MM.1S (cell line): ENCODE data around the gene LHPP.

Source experiments
- DNase-seq: peaks from one replicate; pipeline ENCODE4 v3.0.0-alpha.2; 2015
- H2AFZ ChIP-seq: fragments of 300-600 bp; sonication (generic); 2 replicates; pipeline ENCODE4 v1.6.0; 2016; ENCODE audit warnings: antibody characterized with exemption, low read length
- H3F3A ChIP-seq: fragments of 300-600 bp; sonication (generic); 2 replicates; pipeline ENCODE4 v1.6.1; 2016; ENCODE audit warnings: mild to moderate bottlenecking, antibody characterized with exemption, low read length, moderate library complexity, mixed read lengths; ENCODE audit not compliant: insufficient read depth
- H3K27ac ChIP-seq: fragments of 300-600 bp; sonication (generic); 2 replicates; pipeline ENCODE4 v1.5.1; 2016; ENCODE audit warnings: mild to moderate bottlenecking, low read length
- H3K27me3 ChIP-seq: fragments of 300-600 bp; sonication (generic); replicated peaks from 2 replicates; pipeline ENCODE4 v1.6.0; 2016; ENCODE audit warnings: low read length; ENCODE audit not compliant: insufficient read depth
- H3K36me3 ChIP-seq: fragments of 300-600 bp; sonication (generic); replicated peaks from 2 replicates; pipeline ENCODE4 v1.6.1; 2016; ENCODE audit warnings: mild to moderate bottlenecking, low read length, mixed read lengths; ENCODE audit not compliant: insufficient read depth
- H3K4me1 ChIP-seq: fragments of 300-600 bp; sonication (generic); 2 replicates; pipeline ENCODE4 v1.6.1; 2016; ENCODE audit warnings: low read length, mixed read lengths
- H3K4me2 ChIP-seq: fragments of 300-600 bp; sonication (generic); 2 replicates; pipeline ENCODE4 v1.6.0; 2016; ENCODE audit warnings: low read depth, low read length
- H3K4me3 ChIP-seq: fragments of 300-600 bp; sonication (generic); 2 replicates; pipeline ENCODE4 v1.5.1; 2016; ENCODE audit warnings: low read length, mixed read lengths
- H3K79me2 ChIP-seq: fragments of 300-600 bp; sonication (generic); 2 replicates; pipeline ENCODE4 v1.6.1; 2016; ENCODE audit warnings: mixed run types, low read length, mixed read lengths
- H3K9ac ChIP-seq: fragments of 300-600 bp; sonication (generic); 2 replicates; pipeline ENCODE4 v1.6.1; 2016; ENCODE audit warnings: low read length, mixed read lengths
- H3K9me2 ChIP-seq: fragments of 300-600 bp; sonication (generic); replicated peaks from 2 replicates; pipeline ENCODE4 v1.6.1; 2016; ENCODE audit warnings: mild to moderate bottlenecking, low read length, mixed read lengths; ENCODE audit not compliant: insufficient read depth
- H3K9me3 ChIP-seq: fragments of 300-600 bp; sonication (generic); replicated peaks from 2 replicates; pipeline ENCODE4 v1.6.1; 2016; ENCODE audit warnings: mild to moderate bottlenecking, low read length, mixed read lengths; ENCODE audit not compliant: insufficient read depth
- H4K20me1 ChIP-seq: fragments of 300-600 bp; sonication (generic); 2 replicates; pipeline ENCODE4 v1.6.1; 2016; ENCODE audit warnings: mild to moderate bottlenecking, low read length, moderate library complexity, mixed read lengths; ENCODE audit not compliant: insufficient read depth
- CTCF ChIP-seq: fragments of 300-600 bp; sonication (generic); IDR thresholded peaks from 2 replicates; pipeline ENCODE4 v1.5.1; 2016; ENCODE audit warnings: antibody characterized with exemption, low read length, mixed read lengths
- EZH2 ChIP-seq: fragments of 300-600 bp; sonication (generic); optimal IDR thresholded peaks from 2 replicates; pipeline ENCODE3; 2017; ENCODE audit warnings: low read depth, mild to moderate bottlenecking, antibody characterized with exemption, low read length, mixed read lengths
- EZH2phosphoT487 ChIP-seq: fragments of 300-600 bp; sonication (generic); IDR thresholded peaks from 2 replicates; pipeline ENCODE4 v1.6.1; 2018; ENCODE audit warnings: antibody characterized with exemption, low read length

The LHPP gene

DNA sequence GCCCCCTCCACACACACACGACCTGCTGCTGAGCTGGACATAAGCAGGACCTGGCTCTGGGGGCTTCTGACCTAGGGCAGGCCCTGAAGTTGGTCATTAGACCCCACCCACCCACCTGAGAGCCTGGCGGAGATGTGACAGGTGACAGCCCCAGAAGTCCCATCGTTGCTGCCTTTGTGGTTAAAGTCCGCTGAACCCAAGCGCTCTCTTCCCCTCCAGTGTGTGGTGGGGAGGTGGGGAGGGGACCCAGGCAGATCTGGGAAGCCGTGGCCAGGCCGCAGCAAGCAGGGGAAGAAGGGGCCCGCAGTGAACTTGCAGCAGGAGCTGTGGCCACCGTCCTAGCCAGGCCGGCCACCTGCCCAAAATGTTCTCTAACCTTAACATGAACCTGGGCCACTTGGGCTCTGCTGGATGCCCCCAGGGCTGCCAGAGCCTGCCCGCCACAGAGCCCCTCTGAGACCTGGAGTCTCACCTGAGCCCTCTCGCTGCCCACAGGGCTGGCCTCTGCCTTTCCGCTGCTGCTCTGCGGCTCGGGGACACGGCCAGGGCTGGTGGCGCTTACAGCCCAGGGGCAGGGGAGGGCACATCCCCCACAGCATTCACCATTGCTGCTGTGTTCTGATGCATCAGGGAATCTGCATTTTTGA lies 65.1 kb downstream of the LHPP start:
- H3K9ac ChIP-seq: no peak overlapping the region
- no peaks in the 10 kb centered on the region for H3K9me3 ChIP-seq
- no peaks in the 10 kb centered on the region for H3K9me2 ChIP-seq
- no peaks in the 10 kb centered on the region for H3K27me3 ChIP-seq
- H3K4me1 ChIP-seq: peaks cover 8% of the 10 kb centered on the region
- no peak overlapping the region for H3K4me3 ChIP-seq
- H3K4me2 ChIP-seq: no peak overlapping the region
- TF ChIP-seq EZH2 (no peak), CTCF (no peak), EZH2phosphoT487 (no peak)
- no peaks in the 10 kb centered on the region for H3K36me3 ChIP-seq
- H3K27ac ChIP-seq: no peak overlapping the region
- H3F3A ChIP-seq: no peaks in the 10 kb centered on the region
- no peak overlapping the region for H2AFZ ChIP-seq
- H4K20me1 ChIP-seq: no peaks in the 10 kb centered on the region
- no peak for DNase-seq
- H3K79me2 ChIP-seq: no peaks in the 10 kb centered on the region

GRCh38 chr10:124527874-124528395 lies 66.3 kb downstream of the LHPP start:
- TF ChIP-seq CTCF (no peak), EZH2 (no peak), EZH2phosphoT487 (no peak)
- Histone ChIP-seq H3K9me2 (no peaks in the 10 kb centered on the region), H3K4me1 (peaks cover 8% of the 10 kb centered on the region), H3K9me3 (no peaks in the 10 kb centered on the region), H3K9ac (no peak overlapping the region), H3K27me3 (no peaks in the 10 kb centered on the region), H2AFZ (no peak overlapping the region), H3K36me3 (no peaks in the 10 kb centered on the region), H4K20me1 (no peaks in the 10 kb centered on the region), H3K4me2 (no peak overlapping the region), H3K27ac (no peak overlapping the region), H3K79me2 (no peaks in the 10 kb centered on the region), H3F3A (no peaks in the 10 kb centered on the region), H3K4me3 (no peak overlapping the region)
- no peak for DNase-seq

DNA sequence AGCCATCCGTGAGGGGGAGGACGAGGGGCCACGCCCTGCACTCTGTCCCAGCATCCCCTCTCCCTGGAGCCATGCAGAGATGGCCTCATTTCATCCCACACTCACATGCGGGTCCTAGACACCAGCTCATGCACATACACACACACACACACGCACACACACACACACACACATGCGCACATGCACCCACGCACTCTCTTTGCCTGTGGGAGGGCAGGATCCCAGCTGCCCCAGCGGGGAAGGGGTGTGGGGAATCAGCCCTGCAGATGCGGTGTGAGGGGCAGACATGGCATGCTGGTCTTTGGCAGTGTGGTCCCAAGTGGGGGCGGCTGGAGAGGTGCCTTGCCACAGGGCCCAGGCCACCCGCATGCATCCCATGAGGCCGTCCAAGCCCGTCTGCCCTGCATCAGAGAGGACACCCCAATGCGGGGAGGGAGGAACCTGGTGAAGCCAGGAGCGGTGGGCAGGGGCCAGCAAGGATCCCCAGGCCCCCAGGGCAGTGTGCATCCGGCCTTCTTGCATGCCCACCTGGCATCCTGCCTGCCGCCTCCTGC lies 68.1 kb downstream of the LHPP start:
- H3F3A ChIP-seq: no peaks in the 10 kb centered on the region
- H4K20me1 ChIP-seq: no peaks in the 10 kb centered on the region
- peak overlapping the region; percentile 8; the same call in 1 of the 2 replicates for H3K4me2 ChIP-seq
- no peak for DNase-seq
- peak overlapping the region; percentile 13; the same call in 1 of the 2 replicates for H2AFZ ChIP-seq
- H3K27me3 ChIP-seq: no peaks in the 10 kb centered on the region
- H3K9me3 ChIP-seq: no peaks in the 10 kb centered on the region
- H3K4me3 ChIP-seq: no peak overlapping the region
- no peaks in the 10 kb centered on the region for H3K36me3 ChIP-seq
- no peak for TF ChIP-seq EZH2phosphoT487
- TF ChIP-seq EZH2: no peak
- TF ChIP-seq CTCF: no peak
- no peaks in the 10 kb centered on the region for H3K79me2 ChIP-seq
- H3K4me1 ChIP-seq: no peaks in the 10 kb centered on the region; the same call in 1 of the 2 replicates
- no peaks in the 10 kb centered on the region for H3K9me2 ChIP-seq
- H3K9ac ChIP-seq: no peak overlapping the region
- no peak overlapping the region for H3K27ac ChIP-seq
